OCI-LY3 (cell line): ENCODE data around the gene CCR7.

Experiments
- CTCF ChIP-seq: fragments of 200-600, 300-600 bp; sonication (generic); IDR thresholded peaks from 2 replicates; pipeline ENCODE4 v1.5.1; 2014; ENCODE audit warnings: antibody characterized with exemption, low read length, low read depth
- EZH2phosphoT487 ChIP-seq: fragments of 200-600 bp; shearing (Covaris generic); IDR thresholded peaks from 2 replicates; pipeline ENCODE4 v1.6.1; 2018; ENCODE audit warnings: antibody characterized with exemption, mixed run types, low read depth

GRCh38 chr17:40565769-40566409 is 617 bp upstream of the CCR7 start:
- TF ChIP-seq CTCF, result no peak
- TF ChIP-seq EZH2phosphoT487, result no peak
